GM12801 (cell line): ENCODE data around the gene TAF1C.

Experiments used
- TF ChIP-seq, protein P1 (sequence below): IDR thresholded peaks from one replicate; pipeline ENCODE4 v1.5.1; 2011; ENCODE audit warnings: control low read depth; ENCODE audit not compliant: insufficient read length; ENCODE audit errors: extremely low read depth

The TAF1C gene

DNA sequence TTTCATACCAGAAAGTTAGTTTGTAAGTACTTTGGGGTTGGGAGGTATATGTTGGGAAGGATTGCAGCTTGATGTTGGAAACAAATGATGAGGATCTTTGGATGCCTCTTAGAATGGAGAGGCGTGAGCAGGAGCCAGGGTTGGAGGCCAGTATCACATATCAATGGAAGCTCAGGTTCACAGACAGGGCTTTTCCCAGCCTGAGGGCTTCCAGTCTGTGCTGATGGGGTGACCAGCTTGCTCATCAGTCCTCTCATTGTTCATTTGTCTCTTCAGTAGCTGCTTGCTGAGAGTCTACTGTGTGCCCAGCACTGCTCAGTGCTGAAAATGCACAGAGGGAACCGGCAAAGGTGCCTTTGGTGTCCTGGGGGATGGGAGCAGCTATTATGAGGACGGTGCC is 35.9 kb downstream of the TAF1C start:
- TF ChIP-seq, protein P1, sequence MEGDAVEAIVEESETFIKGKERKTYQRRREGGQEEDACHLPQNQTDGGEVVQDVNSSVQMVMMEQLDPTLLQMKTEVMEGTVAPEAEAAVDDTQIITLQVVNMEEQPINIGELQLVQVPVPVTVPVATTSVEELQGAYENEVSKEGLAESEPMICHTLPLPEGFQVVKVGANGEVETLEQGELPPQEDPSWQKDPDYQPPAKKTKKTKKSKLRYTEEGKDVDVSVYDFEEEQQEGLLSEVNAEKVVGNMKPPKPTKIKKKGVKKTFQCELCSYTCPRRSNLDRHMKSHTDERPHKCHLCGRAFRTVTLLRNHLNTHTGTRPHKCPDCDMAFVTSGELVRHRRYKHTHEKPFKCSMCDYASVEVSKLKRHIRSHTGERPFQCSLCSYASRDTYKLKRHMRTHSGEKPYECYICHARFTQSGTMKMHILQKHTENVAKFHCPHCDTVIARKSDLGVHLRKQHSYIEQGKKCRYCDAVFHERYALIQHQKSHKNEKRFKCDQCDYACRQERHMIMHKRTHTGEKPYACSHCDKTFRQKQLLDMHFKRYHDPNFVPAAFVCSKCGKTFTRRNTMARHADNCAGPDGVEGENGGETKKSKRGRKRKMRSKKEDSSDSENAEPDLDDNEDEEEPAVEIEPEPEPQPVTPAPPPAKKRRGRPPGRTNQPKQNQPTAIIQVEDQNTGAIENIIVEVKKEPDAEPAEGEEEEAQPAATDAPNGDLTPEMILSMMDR: no peak

DNA sequence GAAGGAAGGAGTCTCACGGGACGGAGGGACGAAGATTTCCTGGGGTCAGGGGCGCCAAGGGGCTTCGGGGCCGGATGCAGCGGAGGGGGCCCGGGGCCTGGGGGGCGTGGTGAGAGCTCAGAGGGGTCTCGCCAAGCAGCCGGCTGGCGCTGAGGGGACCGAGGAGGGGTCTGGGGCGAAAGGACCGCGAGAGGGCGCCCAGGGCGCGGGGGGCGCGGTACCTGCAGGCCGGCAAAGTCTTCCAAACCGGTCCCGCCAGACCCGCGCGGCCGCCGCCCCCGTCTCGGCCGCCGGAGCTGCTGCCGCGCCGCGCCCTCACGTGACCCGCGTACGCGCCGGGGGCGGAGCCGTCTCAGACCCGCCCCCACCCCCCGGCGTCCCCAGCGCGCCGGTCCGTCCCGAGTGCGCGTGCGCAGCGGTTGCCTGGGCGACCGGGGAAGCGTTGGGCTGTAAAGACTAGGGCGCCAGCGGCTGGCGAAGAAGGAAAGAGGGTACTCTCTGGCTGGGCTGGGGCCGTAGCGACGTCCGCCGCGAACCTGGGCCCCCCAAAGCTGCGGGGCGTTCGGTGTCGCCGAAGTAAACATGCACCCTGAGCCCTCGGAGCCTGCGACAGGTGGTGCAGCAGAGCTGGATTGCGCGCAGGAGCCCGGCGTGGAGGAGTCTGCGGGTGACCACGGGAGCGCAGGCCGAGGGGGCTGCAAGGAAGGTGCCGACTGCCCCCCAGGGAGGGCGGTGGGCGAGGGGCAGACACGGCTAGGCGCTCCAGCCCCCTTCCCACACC is 41.8 kb downstream of the TAF1C start, which contains the start of the genes DNAAF1 and HSDL1:
Gene DNAAF1, plus strand, starts transcription at position 450 of the 781 bp plus-strand sequence. Its CDS starts 133 bp downstream, at position 583.
Gene HSDL1, minus strand, starts transcription at position 319 of the 781 bp plus-strand sequence. CDS start 13,856 bp downstream, outside the sequence.
- TF ChIP-seq, protein P1: no peak

DNA sequence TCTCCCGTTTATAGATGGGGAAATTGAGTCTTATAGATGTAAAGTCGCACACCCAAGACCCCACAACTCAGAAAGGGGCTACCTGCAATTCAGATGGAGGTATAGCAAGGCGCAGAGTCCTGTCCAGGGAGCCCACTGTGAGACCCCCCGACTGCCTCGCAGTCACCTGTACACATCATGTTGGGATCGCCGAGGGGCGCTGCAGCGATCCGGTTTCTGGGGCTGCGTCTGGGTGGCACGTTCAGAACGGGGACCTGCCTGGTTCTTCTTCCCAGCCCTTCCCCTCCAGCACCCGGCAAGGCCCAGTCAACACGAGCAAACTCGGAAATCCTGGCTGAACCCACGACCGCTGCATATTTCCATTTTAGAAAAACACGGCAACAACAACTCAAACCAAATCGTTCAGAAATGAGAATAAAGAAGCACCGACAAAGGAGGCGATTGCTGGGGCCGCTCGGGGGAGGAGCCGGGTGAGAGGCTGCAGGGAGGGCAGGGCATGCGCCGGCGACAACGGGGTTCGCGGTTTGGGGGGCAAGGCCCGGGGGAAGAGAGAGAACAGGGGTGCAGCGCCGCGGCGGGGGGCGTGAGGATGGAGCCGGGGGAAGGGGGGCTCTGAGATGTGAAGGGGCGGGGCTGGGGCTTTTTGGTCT is 42.5 kb downstream of the TAF1C start:
- TF ChIP-seq, protein P1: no peak

DNA sequence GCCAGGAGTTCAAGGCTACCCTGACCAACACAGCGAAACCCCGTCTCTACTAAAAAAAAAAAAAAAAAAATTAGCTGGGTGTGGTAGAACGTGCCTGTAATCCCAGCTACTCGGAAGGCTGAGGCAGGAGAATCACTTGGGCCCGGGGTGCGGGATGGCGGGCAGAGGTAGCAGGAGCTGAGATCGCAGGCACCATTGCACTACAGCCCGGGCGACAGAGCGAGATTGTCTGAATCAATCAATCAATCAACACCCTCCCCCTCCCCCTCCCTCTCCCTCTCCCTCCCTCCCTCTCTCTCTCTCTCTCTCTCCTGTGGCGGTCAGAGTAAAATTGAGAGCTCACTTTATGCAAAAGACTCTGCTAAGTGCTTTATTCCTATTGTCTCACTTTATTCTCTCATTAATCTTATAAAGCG is 43.1 kb downstream of the TAF1C start:
- TF ChIP-seq, protein P1: no peak

DNA sequence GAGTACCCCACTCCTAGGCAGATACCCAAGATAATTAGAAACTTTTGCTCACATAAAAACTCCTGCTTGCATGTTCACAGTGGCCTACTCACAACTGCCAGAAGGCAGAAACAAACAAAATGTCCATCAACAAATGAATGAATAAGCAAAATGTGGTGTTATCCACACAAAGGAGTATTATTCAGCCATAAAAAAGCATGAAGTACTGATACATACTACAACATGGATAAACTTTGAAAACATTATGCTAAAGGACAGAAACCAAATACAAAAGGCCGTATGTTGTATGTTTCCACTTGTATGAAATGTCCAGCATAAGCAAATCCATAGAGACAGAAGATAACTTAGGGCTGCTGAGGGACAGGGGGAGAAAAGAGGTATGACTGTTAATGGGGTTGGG is 43.8 kb downstream of the TAF1C start:
- TF ChIP-seq, protein P1: no peak

DNA sequence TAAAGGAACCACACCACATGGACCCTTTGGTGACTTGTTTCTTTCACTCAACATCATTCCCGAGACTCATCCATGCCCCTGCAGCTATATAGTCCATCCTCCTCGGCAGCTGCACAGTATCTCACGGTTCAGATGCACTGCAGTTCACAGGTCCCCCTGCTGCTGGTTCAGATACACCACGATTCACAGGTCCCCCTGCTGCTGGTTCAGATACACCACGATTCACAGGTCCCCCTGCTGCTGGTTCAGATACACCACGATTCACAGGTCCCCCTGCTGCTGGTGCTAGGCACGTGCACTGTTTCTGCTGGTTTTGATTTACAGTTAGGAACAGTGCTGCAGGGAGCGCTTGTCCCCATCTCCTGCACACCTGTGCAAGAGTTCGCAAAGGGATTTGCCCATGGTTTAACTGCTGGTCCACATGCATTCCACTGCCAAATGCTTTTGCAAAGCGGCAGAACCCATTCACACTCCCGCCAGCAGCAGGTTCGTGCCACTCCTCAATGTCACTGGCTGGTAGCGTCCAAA is 45.6 kb downstream of the TAF1C start:
- TF ChIP-seq, protein P1: no peak

DNA sequence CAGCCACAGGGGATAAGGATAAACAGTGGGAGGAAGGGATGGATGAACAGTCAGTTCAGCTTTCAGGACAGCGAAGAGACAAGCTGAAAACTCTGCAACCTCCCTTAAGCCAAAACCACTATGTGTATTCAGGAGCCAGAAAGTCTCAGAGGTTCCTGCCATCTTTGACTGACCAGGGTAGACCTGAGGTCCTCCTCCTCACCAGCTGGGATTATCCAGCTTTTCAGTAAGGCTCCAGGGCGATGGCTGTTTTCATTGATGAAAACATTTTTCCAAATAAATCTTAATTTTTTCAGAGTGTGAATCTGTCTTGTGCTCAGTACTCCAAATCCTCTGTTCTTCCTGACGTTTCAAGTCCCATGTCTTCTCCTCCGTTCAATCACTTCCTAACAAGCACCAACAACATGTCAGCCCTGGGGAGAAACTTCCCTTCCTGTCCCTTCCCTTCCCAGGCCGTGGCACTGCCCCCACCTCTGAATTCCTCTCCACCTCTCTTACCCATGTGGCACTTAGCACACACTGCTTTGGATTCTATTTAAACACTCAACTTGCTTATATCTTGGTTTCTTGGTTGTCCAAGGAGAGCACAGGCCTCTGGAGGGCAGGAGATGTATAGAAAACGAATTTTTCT is 47.1 kb downstream of the TAF1C start:
- TF ChIP-seq, protein P1: no peak
